Neuronal stem cell (in vitro differentiated cells): ENCODE measurements around the gene NGLY1.

Experiments used
- DNase-seq: peaks from one replicate; pipeline ENCODE4 v3.0.0-alpha.2; 2013; ENCODE audit warnings: low spot score
- H2AFZ ChIP-seq: one replicate; pipeline ENCODE4 v1.6.1; 2013; ENCODE audit warnings: mild to moderate bottlenecking, low read length, inconsistent platforms
- H2AK5ac ChIP-seq: 2 replicates; pipeline ENCODE4 v1.6.1; 2013; ENCODE audit warnings: low read depth, mild to moderate bottlenecking, inconsistent platforms, low read length, moderate library complexity, mixed read lengths
- H2BK120ac ChIP-seq: 2 replicates; pipeline ENCODE4 v1.6.1; 2013; ENCODE audit warnings: low read depth, mild to moderate bottlenecking, inconsistent platforms, low read length, moderate library complexity, mixed read lengths
- H2BK12ac ChIP-seq: one replicate; pipeline ENCODE4 v1.6.1; 2013; ENCODE audit warnings: low read length, inconsistent platforms
- H2BK15ac ChIP-seq: 2 replicates; pipeline ENCODE4 v1.6.1; 2013; ENCODE audit warnings: mild to moderate bottlenecking, low read length, inconsistent platforms, mixed read lengths
- H2BK5ac ChIP-seq: one replicate; pipeline ENCODE4 v1.6.1; 2013; ENCODE audit warnings: inconsistent platforms, mild to moderate bottlenecking, low read length, moderate library complexity
- H3K14ac ChIP-seq: one replicate; pipeline ENCODE4 v1.6.1; 2013; ENCODE audit warnings: low read length, inconsistent platforms
- H3K18ac ChIP-seq: 2 replicates; pipeline ENCODE4 v1.6.1; 2013; ENCODE audit warnings: low read length, inconsistent platforms
- H3K23ac ChIP-seq: 2 replicates; pipeline ENCODE4 v1.6.1; 2013; ENCODE audit warnings: low read depth, mild to moderate bottlenecking, mixed read lengths, low read length, inconsistent platforms; ENCODE audit not compliant: poor library complexity
- H3K27ac ChIP-seq: replicated peaks from 3 replicates; pipeline ENCODE4 v1.5.1; 2013; ENCODE audit warnings: low read length, inconsistent platforms
- H3K27me3 ChIP-seq, 3 experiments: 2 replicates each; pipeline ENCODE4 v1.6.1; 2013; ENCODE audit warnings: low read length in 3 of 3, mild to moderate bottlenecking in 2 of 3, inconsistent platforms in 1 of 3, low read depth in 1 of 3, mixed read lengths in 1 of 3, moderate library complexity in 1 of 3; ENCODE audit not compliant: control insufficient read depth in 3 of 3, insufficient read depth in 3 of 3
- H3K36me3 ChIP-seq, 2 donors: replicated peaks in 1 of 2; 2 replicates each; pipeline ENCODE4 v1.6.1; 2013; ENCODE audit warnings: low read length in 2 of 2; ENCODE audit not compliant: control insufficient read depth in 2 of 2, insufficient read depth in 2 of 2
- H3K4ac ChIP-seq: 2 replicates; pipeline ENCODE4 v1.6.1; 2013; ENCODE audit warnings: inconsistent platforms, mild to moderate bottlenecking, low read length, moderate library complexity
- H3K4me1 ChIP-seq, 2 donors: 1 replicate in 1 of 2; 2 replicates in 1 of 2; pipeline ENCODE4 v1.6.1; 2013; ENCODE audit warnings: low read length in 2 of 2, low read depth in 1 of 2; ENCODE audit not compliant: control insufficient read depth in 2 of 2, insufficient read depth in 1 of 2
- H3K4me2 ChIP-seq: one replicate; pipeline ENCODE4 v1.6.1; 2013; ENCODE audit warnings: mild to moderate bottlenecking, low read length, inconsistent platforms; ENCODE audit not compliant: insufficient read depth, poor library complexity, severe bottlenecking
- H3K4me3 ChIP-seq, 2 donors: 2 replicates each; pipeline ENCODE4 v1.5.1; 2013; ENCODE audit warnings: low read length in 2 of 2, mild to moderate bottlenecking in 2 of 2, inconsistent platforms in 1 of 2, moderate library complexity in 1 of 2
- H3K79me1 ChIP-seq: one replicate; pipeline ENCODE4 v1.6.1; 2013; ENCODE audit warnings: low read depth, mild to moderate bottlenecking, inconsistent platforms, low read length, moderate library complexity
- H3K9ac ChIP-seq: one replicate; pipeline ENCODE4 v1.6.1; 2013; ENCODE audit warnings: mild to moderate bottlenecking, low read depth, low read length, inconsistent platforms; ENCODE audit not compliant: poor library complexity
- H3K9me3 ChIP-seq, 2 donors: replicated peaks in 1 of 2; 2 replicates each; pipeline versions ENCODE3 to v1.6.1; 2013; ENCODE audit warnings: low read length in 2 of 2, mild to moderate bottlenecking in 2 of 2, inconsistent platforms in 1 of 2, low read depth in 1 of 2, mixed read lengths in 1 of 2, moderate library complexity in 1 of 2; ENCODE audit not compliant: control insufficient read depth in 2 of 2, insufficient read depth in 1 of 2
- H4K8ac ChIP-seq: one replicate; pipeline ENCODE4 v1.6.1; 2013; ENCODE audit warnings: low read depth, mild to moderate bottlenecking, inconsistent platforms, low read length, moderate library complexity
- H4K91ac ChIP-seq: one replicate; pipeline ENCODE4 v1.6.1; 2013; ENCODE audit warnings: low read length, low read depth, mild to moderate bottlenecking, inconsistent platforms; ENCODE audit not compliant: poor library complexity
- WGBS, 2 donors: extraction: QIAGEN DNeasy Blood & Tissue Kit; methylation state at CpG; one replicate each; pipeline ENCODE4 v1.1.7; 2013; ENCODE audit warnings: missing lambda C conversion rate in 2 of 2, mixed read lengths in 1 of 2; ENCODE audit not compliant: insufficient read length in 2 of 2, insufficient replicate concordance in 1 of 2; ENCODE audit errors: extremely low coverage in 2 of 2; 5-methylcytosine and 5-hydroxymethylcytosine counted together

Gene NGLY1

DNA sequence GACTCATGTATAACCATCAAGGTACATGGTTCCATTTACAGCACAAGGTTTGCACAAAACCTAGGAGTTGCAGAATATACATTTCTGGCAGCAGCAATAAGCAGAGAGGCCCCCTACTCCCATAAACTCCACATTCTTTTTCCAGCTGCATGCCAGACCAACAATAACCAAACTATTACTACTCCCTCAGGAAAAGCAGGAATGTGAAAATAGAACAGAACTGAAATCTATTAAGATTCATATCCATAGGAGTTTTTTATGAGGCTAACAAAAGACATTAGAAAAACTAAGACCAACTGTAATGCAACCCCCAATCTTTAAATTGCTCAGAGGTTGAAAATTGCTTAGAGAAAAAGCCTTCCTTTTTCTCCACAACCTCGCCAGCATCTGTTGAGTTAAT is 90.9 kb downstream of the NGLY1 start:
- H2AFZ ChIP-seq, result no peak overlapping the region
- no peak overlapping the region for H3K4me2 ChIP-seq
- no peak overlapping the region for H3K23ac ChIP-seq
- H4K8ac ChIP-seq, result no peak overlapping the region
- H4K91ac ChIP-seq, result no peak overlapping the region
- no peaks in the 10 kb centered on the region for H3K36me3 ChIP-seq
- H3K9me3 ChIP-seq, result no peaks in the 10 kb centered on the region
- no peak overlapping the region for H2AK5ac ChIP-seq
- H3K79me1 ChIP-seq, result no peaks in the 10 kb centered on the region
- H3K4me3 ChIP-seq, result no peak overlapping the region
- no CpG with 5 or more reads among the region's 1 CpG for WGBS, 2 donors
- H3K14ac ChIP-seq, result no peak overlapping the region
- no peak overlapping the region for H2BK12ac ChIP-seq
- no peak overlapping the region for H2BK5ac ChIP-seq
- H3K27ac ChIP-seq, result no peak overlapping the region
- no peak overlapping the region for H3K4ac ChIP-seq
- no peak for DNase-seq
- H3K9ac ChIP-seq, result no peak overlapping the region
- H3K27me3 ChIP-seq, result peaks cover 0 to 15% (median 0%) of the 10 kb centered on the region in 3 experiments
- no peak overlapping the region for H2BK15ac ChIP-seq
- no peak overlapping the region for H2BK120ac ChIP-seq
- peaks cover 0 to 2% of the 10 kb centered on the region in 2 donors for H3K4me1 ChIP-seq
- H3K18ac ChIP-seq, result no peak overlapping the region

DNA sequence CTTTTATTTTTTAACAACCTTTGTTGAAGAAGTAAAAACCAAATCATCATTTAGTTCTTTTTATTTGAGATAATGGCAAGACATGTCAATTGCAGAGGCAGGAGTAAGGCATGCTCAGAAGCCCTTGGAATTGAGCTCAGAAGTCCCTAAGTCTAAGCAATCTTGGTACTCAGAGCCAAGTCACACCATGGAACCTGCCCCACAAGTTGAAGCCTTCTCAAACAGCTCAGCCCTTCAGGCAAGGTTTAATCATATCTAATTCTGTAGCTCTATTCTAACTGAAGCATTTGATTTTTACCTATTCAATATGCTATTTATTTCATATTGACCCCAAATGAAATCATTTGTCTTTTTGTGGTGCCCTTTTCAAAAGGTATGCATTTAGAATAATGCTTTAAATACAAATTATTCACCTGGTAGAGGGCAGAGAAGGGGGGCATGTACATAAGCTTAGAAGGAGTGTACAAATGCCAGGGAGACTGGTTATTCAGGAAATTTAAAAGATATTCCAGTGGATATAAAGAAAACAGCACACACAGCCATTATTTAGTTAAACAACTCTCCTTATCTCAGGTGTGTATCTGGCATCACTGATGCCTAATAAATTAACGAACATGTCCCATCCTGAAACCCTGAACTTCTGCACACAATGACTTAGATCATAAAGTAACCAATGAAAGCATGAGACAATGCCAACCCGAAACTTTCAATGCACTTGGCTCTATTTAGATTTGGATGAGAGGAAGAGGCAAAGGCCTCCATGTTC is 92.3 kb downstream of the NGLY1 start:
- no peak overlapping the region for H3K23ac ChIP-seq
- H2AK5ac ChIP-seq, result no peak overlapping the region
- H2BK15ac ChIP-seq, result no peak overlapping the region
- no peak for DNase-seq
- WGBS, 2 donors, result no CpG with 5 or more reads among the region's 2 CpGs
- no peak overlapping the region for H3K4me2 ChIP-seq
- H3K14ac ChIP-seq, result no peak overlapping the region
- no peak overlapping the region for H2BK120ac ChIP-seq
- peaks cover 0 to 15% (median 0%) of the 10 kb centered on the region in 3 experiments for H3K27me3 ChIP-seq
- H3K18ac ChIP-seq, result no peak overlapping the region
- H2AFZ ChIP-seq, result no peak overlapping the region
- H3K36me3 ChIP-seq, result no peaks in the 10 kb centered on the region
- H3K4ac ChIP-seq, result no peak overlapping the region
- H4K91ac ChIP-seq, result no peak overlapping the region
- H3K4me3 ChIP-seq, result no peak overlapping the region
- no peaks in the 10 kb centered on the region for H3K9me3 ChIP-seq
- no peak overlapping the region for H3K27ac ChIP-seq
- no peaks in the 10 kb centered on the region for H3K79me1 ChIP-seq
- H4K8ac ChIP-seq, result no peak overlapping the region
- no peak overlapping the region for H2BK5ac ChIP-seq
- peaks cover 0 to 2% of the 10 kb centered on the region in 2 donors for H3K4me1 ChIP-seq
- no peak overlapping the region for H3K9ac ChIP-seq
- H2BK12ac ChIP-seq, result no peak overlapping the region

DNA sequence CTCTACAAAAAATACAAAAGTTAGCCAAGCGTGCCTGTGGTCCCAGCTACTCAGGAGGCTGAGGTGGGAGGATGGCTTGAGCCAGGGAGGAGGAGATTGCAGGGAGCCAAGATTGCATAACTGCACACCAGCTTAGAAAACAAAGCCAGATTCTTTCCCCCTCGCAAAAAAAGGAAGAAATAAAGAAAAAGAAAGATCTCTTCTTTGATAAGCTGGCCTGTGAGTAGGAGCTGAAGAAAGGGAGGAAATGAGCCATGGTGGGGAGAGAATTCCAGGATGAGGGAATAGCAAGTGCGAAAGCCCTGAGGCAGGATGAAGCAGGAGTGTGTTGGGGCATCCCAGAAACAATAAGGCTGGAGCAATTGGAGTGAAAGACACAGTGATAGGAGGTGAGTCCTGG is 94.0 kb downstream of the NGLY1 start:
- H3K4me1 ChIP-seq, result peaks cover 0 to 2% of the 10 kb centered on the region in 2 donors

DNA sequence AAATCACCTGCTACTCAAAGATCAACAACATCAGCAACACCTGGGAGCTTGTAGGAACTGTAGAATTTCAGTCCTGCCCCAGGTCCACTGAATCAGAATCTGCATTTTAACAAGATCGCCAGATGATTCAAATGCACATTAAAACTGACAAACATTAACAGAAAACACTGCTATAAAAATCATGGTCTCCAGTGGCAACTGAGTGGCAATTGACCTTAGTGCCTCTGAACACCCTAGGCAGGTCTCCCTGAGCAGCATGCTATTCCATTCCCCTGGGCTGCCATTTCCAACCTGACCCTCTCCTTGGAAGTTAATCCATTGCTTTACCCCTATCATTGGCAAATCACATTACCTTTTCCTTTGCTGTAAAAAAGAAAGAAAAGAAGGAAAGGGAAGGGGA is 95.5 kb downstream of the NGLY1 start:
- no peak overlapping the region for H3K4ac ChIP-seq
- no peak overlapping the region for H2BK120ac ChIP-seq

More for the DNA sequence above, 94.0 kb downstream of the NGLY1 start:
- no peak overlapping the region for H4K8ac ChIP-seq
- H3K4me2 ChIP-seq, result no peak overlapping the region
- DNase-seq, result no peak
- no peak overlapping the region for H2BK120ac ChIP-seq
- no peak overlapping the region for H4K91ac ChIP-seq
- no peak overlapping the region for H3K4me3 ChIP-seq
- H3K36me3 ChIP-seq, result no peaks in the 10 kb centered on the region
- no peak overlapping the region for H3K23ac ChIP-seq
- no peak overlapping the region for H2BK5ac ChIP-seq
- H3K79me1 ChIP-seq, result no peaks in the 10 kb centered on the region
- H3K9ac ChIP-seq, result no peak overlapping the region
- H3K18ac ChIP-seq, result no peak overlapping the region
- no peak overlapping the region for H3K14ac ChIP-seq
- H2AK5ac ChIP-seq, result no peak overlapping the region
- H2AFZ ChIP-seq, result no peak overlapping the region
- H2BK15ac ChIP-seq, result no peak overlapping the region
- no peak overlapping the region for H2BK12ac ChIP-seq
- no peak overlapping the region for H3K27ac ChIP-seq
- no CpG with 5 or more reads among the region's 3 CpGs for WGBS, 2 donors
- no peak overlapping the region for H3K4ac ChIP-seq
- H3K9me3 ChIP-seq, result no peaks in the 10 kb centered on the region
- H3K27me3 ChIP-seq, result peaks cover 0 to 15% (median 0%) of the 10 kb centered on the region in 3 experiments

More for the DNA sequence above, 95.5 kb downstream of the NGLY1 start:
- H3K27ac ChIP-seq, result no peak overlapping the region
- H2BK12ac ChIP-seq, result no peak overlapping the region
- no CpG with 5 or more reads among the region's 1 CpG for WGBS, 2 donors
- H3K14ac ChIP-seq, result no peak overlapping the region
- no peak overlapping the region for H2BK15ac ChIP-seq
- H3K18ac ChIP-seq, result no peak overlapping the region
- no peak overlapping the region for H3K23ac ChIP-seq
- no peaks in the 10 kb centered on the region for H3K79me1 ChIP-seq
- H2AK5ac ChIP-seq, result no peak overlapping the region
- no peak for DNase-seq
- no peak overlapping the region for H2AFZ ChIP-seq
- no peak overlapping the region for H3K9ac ChIP-seq
- H3K4me1 ChIP-seq, result peaks cover 0 to 2% of the 10 kb centered on the region in 2 donors
- no peaks in the 10 kb centered on the region for H3K9me3 ChIP-seq
- H3K27me3 ChIP-seq, result peaks cover 0 to 15% (median 0%) of the 10 kb centered on the region in 3 experiments
- H3K4me2 ChIP-seq, result no peak overlapping the region
- H4K8ac ChIP-seq, result no peak overlapping the region
- no peak overlapping the region for H4K91ac ChIP-seq
- H2BK5ac ChIP-seq, result no peak overlapping the region
- H3K4me3 ChIP-seq, result no peak overlapping the region
- no peaks in the 10 kb centered on the region for H3K36me3 ChIP-seq
